ENCODE data around the gene ALDH1L1.
A peak's percentile ranks its signal among the peaks of the same experiment; 100 is the strongest.
"Not testable (repeated sequence)": the region's sequence is repeated elsewhere in the genome, so short reads cannot be mapped to it uniquely, and the experiment has no call there.

Gene ALDH1L1

DNA sequence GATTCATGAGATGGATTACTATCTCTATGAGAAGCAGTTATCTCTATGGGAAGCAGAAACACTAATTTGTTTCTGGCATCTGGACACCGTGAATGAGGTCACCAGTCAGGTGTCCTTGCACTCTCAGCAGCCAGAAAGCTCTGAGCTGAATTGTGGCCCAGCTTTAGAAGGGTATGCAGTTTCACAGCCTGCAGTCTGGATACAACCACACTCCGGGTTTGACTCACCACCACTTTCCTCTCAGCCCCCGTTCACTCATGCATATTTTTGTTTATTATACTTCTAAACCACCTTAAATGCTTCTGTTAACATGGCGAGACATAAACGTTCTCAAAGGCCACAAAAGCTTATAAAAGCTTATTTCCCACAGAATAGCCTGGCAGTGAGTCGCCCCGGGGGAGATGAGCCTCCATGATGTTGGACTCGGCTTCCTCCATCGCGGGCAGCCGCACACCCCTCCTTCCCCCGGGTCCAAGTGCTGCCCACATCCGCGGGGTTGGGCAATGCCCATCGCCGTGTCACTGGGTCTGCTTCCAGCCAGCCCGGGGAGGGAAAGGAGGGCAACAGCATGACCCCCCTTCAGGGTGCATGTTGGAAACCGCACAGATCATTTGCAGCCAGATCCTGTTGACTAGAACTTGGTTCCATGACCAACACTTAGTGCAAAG, 79.6 kb downstream of the ALDH1L1 start:
- Histone ChIP-seq H3K27me3 (ENCODE audit: insufficient read depth, low read depth) (no peaks in the 10 kb centered on the region), H3K27ac (no peak overlapping the region), H3K4me3 (IDR thresholded peaks at IDR 0.05; ENCODE audit: insufficient read depth, low read depth, low read length) (no peak overlapping the region), H3K9ac (no peak overlapping the region), H2AFZ (ENCODE audit: low read depth) (peak overlapping the region; percentile 0; the same call in 1 of the 2 replicates), H3K4me1 (ENCODE audit: low read depth, poor library complexity, severe bottlenecking) (peaks cover 8% of the 10 kb centered on the region), H3K79me2 (ENCODE audit: insufficient read depth, low read depth) (no peaks in the 10 kb centered on the region), H3K4me2 (peak overlapping the region; percentile 26; the same call in 1 of the 2 replicates), H3K36me3 (ENCODE audit: insufficient read depth) (no peaks in the 10 kb centered on the region), H4K20me1 (ENCODE audit: insufficient read depth) (no peaks in the 10 kb centered on the region)
- TF ChIP-seq, protein P1, sequence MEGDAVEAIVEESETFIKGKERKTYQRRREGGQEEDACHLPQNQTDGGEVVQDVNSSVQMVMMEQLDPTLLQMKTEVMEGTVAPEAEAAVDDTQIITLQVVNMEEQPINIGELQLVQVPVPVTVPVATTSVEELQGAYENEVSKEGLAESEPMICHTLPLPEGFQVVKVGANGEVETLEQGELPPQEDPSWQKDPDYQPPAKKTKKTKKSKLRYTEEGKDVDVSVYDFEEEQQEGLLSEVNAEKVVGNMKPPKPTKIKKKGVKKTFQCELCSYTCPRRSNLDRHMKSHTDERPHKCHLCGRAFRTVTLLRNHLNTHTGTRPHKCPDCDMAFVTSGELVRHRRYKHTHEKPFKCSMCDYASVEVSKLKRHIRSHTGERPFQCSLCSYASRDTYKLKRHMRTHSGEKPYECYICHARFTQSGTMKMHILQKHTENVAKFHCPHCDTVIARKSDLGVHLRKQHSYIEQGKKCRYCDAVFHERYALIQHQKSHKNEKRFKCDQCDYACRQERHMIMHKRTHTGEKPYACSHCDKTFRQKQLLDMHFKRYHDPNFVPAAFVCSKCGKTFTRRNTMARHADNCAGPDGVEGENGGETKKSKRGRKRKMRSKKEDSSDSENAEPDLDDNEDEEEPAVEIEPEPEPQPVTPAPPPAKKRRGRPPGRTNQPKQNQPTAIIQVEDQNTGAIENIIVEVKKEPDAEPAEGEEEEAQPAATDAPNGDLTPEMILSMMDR (conservative IDR thresholded peaks at IDR 0.05; ENCODE audit: low read depth, low read length): no peak

DNA sequence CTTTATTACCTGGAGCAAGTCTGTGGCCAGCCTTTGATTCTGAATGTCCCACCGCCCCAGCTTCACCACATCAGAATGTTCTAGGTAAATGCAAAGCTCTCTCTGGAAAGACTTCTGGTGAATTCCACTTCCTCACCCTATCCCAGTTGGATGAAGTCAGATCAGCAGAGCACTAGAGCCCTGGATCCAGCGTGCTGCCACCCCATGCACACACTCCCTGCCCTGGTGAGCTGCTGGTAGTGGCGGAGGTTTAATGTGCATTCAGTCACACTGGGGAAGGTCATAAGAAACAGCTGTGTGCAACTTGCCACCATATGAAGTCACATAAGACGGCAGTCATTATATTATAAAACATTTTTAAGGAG, 80.1 kb downstream of the ALDH1L1 start:
- no peaks in the 10 kb centered on the region for H4K20me1 ChIP-seq (ENCODE audit: insufficient read depth)
- no peaks in the 10 kb centered on the region for H3K36me3 ChIP-seq (ENCODE audit: insufficient read depth)
- H3K79me2 ChIP-seq (ENCODE audit: insufficient read depth, low read depth): no peaks in the 10 kb centered on the region
- H3K4me2 ChIP-seq: no peak overlapping the region
- no peak overlapping the region for H2AFZ ChIP-seq (ENCODE audit: low read depth)
- no peak overlapping the region for H3K4me3 ChIP-seq (IDR thresholded peaks at IDR 0.05; ENCODE audit: insufficient read depth, low read depth, low read length)
- no peak overlapping the region for H3K9ac ChIP-seq
- peaks cover 8% of the 10 kb centered on the region for H3K4me1 ChIP-seq (ENCODE audit: low read depth, poor library complexity, severe bottlenecking)
- no peak overlapping the region for H3K27ac ChIP-seq
- no peaks in the 10 kb centered on the region for H3K27me3 ChIP-seq (ENCODE audit: insufficient read depth, low read depth)
- TF ChIP-seq, protein P1 (conservative IDR thresholded peaks at IDR 0.05; ENCODE audit: low read depth, low read length): no peak

DNA sequence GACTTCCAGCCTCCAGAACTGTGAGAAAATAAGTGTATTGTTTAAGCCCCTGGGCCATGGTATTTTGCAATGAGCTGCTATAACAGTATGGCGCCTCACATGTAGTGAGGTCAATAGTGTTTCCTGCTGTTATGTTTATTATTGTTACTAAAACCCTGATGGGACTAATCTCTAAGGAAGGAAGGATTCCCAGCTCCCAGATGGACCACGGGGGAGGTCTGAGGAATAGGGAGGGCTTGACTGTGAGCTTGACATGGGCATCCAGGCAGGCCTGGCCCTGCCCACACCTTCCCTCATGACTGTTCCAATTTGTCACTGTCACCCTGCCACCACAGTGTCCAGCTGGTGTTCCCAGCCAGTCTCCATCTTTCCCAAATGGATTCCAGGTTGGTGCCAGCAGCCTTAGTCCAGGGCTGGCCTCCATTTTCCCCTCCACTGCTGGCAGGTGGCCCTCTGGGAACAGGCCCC, 82.0 kb downstream of the ALDH1L1 start:
- no peak overlapping the region for H3K4me2 ChIP-seq
- H3K4me1 ChIP-seq (ENCODE audit: low read depth, poor library complexity, severe bottlenecking): peaks cover 8% of the 10 kb centered on the region
- no peaks in the 10 kb centered on the region for H3K79me2 ChIP-seq (ENCODE audit: insufficient read depth, low read depth)
- no peaks in the 10 kb centered on the region for H4K20me1 ChIP-seq (ENCODE audit: insufficient read depth)
- H3K4me3 ChIP-seq (IDR thresholded peaks at IDR 0.05; ENCODE audit: insufficient read depth, low read depth, low read length): no peak overlapping the region
- no peak overlapping the region for H3K27ac ChIP-seq
- TF ChIP-seq, protein P1 (conservative IDR thresholded peaks at IDR 0.05; ENCODE audit: low read depth, low read length): no peak
- no peak overlapping the region for H2AFZ ChIP-seq (ENCODE audit: low read depth)
- H3K9ac ChIP-seq: no peak overlapping the region
- H3K36me3 ChIP-seq (ENCODE audit: insufficient read depth): no peaks in the 10 kb centered on the region
- H3K27me3 ChIP-seq (ENCODE audit: insufficient read depth, low read depth): no peaks in the 10 kb centered on the region

DNA sequence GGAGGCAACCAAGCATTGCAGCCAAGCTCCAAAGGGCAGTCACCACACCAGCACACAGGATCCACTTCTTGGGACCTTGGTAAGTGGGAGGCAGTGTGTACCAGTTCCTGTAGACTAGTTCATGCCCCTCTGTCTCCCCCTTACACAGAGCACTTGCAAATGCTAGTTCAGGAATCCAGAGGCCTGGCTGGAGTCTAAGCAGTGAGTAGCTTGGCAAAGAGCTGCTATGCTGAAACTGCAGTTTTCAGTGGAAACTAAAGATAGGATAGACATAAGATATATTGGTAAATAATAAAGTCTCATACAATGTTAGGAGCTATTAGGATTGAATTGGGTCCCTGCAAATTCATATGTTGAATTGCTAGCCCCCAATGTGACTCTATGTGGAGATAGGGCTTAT, 82.6 kb downstream of the ALDH1L1 start:
- Histone ChIP-seq H4K20me1 (ENCODE audit: insufficient read depth) (no peaks in the 10 kb centered on the region), H3K4me2 (no peak overlapping the region), H3K27ac (no peak overlapping the region), H3K9ac (no peak overlapping the region), H2AFZ (ENCODE audit: low read depth) (no peak overlapping the region), H3K4me3 (IDR thresholded peaks at IDR 0.05; ENCODE audit: insufficient read depth, low read depth, low read length) (no peak overlapping the region), H3K79me2 (ENCODE audit: insufficient read depth, low read depth) (no peaks in the 10 kb centered on the region), H3K36me3 (ENCODE audit: insufficient read depth) (no peaks in the 10 kb centered on the region), H3K4me1 (ENCODE audit: low read depth, poor library complexity, severe bottlenecking) (peaks cover 8% of the 10 kb centered on the region), H3K27me3 (ENCODE audit: insufficient read depth, low read depth) (no peaks in the 10 kb centered on the region)
- TF ChIP-seq, protein P1 (conservative IDR thresholded peaks at IDR 0.05; ENCODE audit: low read depth, low read length): no peak

DNA sequence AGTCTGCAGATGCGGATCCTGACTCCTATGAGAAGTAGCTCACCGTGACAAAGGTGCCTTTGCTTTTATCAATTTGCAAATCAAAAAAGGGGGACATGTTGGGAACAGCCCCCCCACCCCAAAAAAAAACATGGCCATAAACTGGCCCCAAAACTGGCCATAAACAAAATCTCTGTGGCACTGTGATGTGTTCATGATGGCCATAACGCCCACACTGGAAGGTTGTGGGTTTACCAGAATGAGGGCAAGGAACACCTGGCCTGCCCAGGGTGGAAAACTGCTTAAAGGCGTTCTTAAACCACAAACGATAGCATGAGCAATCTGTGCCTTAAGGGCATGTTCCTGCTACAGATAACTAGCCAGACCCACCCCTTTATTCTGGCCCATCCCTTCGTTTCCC, 84.1 kb downstream of the ALDH1L1 start:
- not testable (repeated sequence) for H3K4me3 ChIP-seq (IDR thresholded peaks at IDR 0.05; ENCODE audit: insufficient read depth, low read depth, low read length); H3K79me2 ChIP-seq (ENCODE audit: insufficient read depth, low read depth); H3K4me2 ChIP-seq; H2AFZ ChIP-seq (ENCODE audit: low read depth); H3K4me1 ChIP-seq (ENCODE audit: low read depth, poor library complexity, severe bottlenecking); H3K9ac ChIP-seq; H3K27me3 ChIP-seq (ENCODE audit: insufficient read depth, low read depth); H3K36me3 ChIP-seq (ENCODE audit: insufficient read depth); H4K20me1 ChIP-seq (ENCODE audit: insufficient read depth); H3K27ac ChIP-seq

DNA sequence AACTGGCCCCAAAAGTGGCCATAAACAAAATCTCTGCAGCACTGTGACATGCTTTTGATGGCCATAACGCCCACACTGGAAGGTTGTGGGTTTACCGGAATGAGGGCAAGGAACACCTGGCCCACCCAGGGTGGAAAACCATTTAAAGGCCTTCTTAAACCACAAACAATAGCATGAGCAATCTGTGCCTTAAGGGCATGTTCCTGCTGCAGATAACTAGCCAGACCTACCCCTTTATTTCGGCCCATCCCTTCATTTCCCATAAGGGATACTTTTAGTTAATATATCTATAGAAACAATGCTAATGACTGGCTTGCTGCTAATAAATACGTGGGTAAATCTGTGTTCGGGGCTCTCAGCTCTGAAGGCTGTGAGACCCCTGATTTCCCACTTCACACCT, 88.3 kb downstream of the ALDH1L1 start:
- H3K79me2 ChIP-seq (ENCODE audit: insufficient read depth, low read depth); H3K4me3 ChIP-seq (IDR thresholded peaks at IDR 0.05; ENCODE audit: insufficient read depth, low read depth, low read length); H3K36me3 ChIP-seq (ENCODE audit: insufficient read depth); H3K27me3 ChIP-seq (ENCODE audit: insufficient read depth, low read depth); H3K4me1 ChIP-seq (ENCODE audit: low read depth, poor library complexity, severe bottlenecking); H3K27ac ChIP-seq; H3K9ac ChIP-seq; H4K20me1 ChIP-seq (ENCODE audit: insufficient read depth); H2AFZ ChIP-seq (ENCODE audit: low read depth); H3K4me2 ChIP-seq: not testable (repeated sequence)

All from KMS-11 (cell line).